Fibroblast of lung (primary cell): ENCODE measurements around the gene LRCH3. TPM values are rescaled to one million over a fixed set of nuclear protein-coding genes. Genes with fewer than 3 reads are reported as not detected.

Source experiments
- DNase-seq, 2 donors: peaks; one replicate each; pipeline versions ENCODE4 v3.0.0 to v3.0.0-alpha.2; 2010; ENCODE audit warnings: low read depth in 2 of 2
- H2AFZ ChIP-seq: 2 replicates; pipeline ENCODE4 v1.5.1; 2012; ENCODE audit warnings: low read length, control low read depth, inconsistent platforms
- H3K27ac ChIP-seq: 2 replicates; pipeline ENCODE4 v1.5.1; 2011; ENCODE audit warnings: low read length, control low read depth; ENCODE audit not compliant: insufficient read depth
- H3K27me3 ChIP-seq: 2 replicates; pipeline ENCODE4 v1.5.1; 2011; ENCODE audit warnings: mild to moderate bottlenecking, low read length; ENCODE audit not compliant: control insufficient read depth, insufficient read depth
- H3K36me3 ChIP-seq: 2 replicates; pipeline ENCODE4 v1.5.1; 2011; ENCODE audit warnings: low read length; ENCODE audit not compliant: control insufficient read depth, insufficient read depth
- H3K4me1 ChIP-seq: 2 replicates; pipeline ENCODE4 v1.5.1; 2011; ENCODE audit warnings: low read length; ENCODE audit not compliant: control insufficient read depth, insufficient read depth; ENCODE audit errors: extremely low read depth
- H3K4me2 ChIP-seq: 2 replicates; pipeline ENCODE4 v1.5.1; 2011; ENCODE audit warnings: low read length, control low read depth; ENCODE audit not compliant: insufficient read depth; ENCODE audit errors: extremely low read depth
- H3K4me3 ChIP-seq, 4 experiments: fragments of 200-600 bp in 1 of 4; sonication (generic) in 1 of 4; replicated peaks in 1 of 4; 2 replicates each; pipeline ENCODE4 v1.5.1; 2011 to 2016; ENCODE audit warnings: low read length in 4 of 4, low read depth in 3 of 4, mild to moderate bottlenecking in 3 of 4, control low read depth in 2 of 4, inconsistent platforms in 1 of 4, mixed read lengths in 1 of 4; ENCODE audit not compliant: insufficient read depth in 1 of 4; ENCODE audit errors: control extremely low read depth in 1 of 4
- H3K79me2 ChIP-seq: 2 replicates; pipeline ENCODE4 v1.5.1; 2012; ENCODE audit warnings: mild to moderate bottlenecking, low read length, inconsistent platforms; ENCODE audit not compliant: control insufficient read depth, insufficient read depth
- H3K9ac ChIP-seq: 2 replicates; pipeline ENCODE4 v1.5.1; 2011; ENCODE audit warnings: mild to moderate bottlenecking, low read length, control low read depth; ENCODE audit not compliant: insufficient read depth
- H3K9me3 ChIP-seq: 2 replicates; pipeline ENCODE4 v1.5.1; 2012; ENCODE audit warnings: low read depth, low read length; ENCODE audit not compliant: control insufficient read depth, insufficient read depth
- H4K20me1 ChIP-seq: 2 replicates; pipeline ENCODE4 v1.5.1; 2011; ENCODE audit warnings: low read length; ENCODE audit not compliant: control insufficient read depth, insufficient read depth; ENCODE audit errors: extremely low read depth
- EZH2 ChIP-seq: IDR thresholded peaks from 2 replicates; pipeline ENCODE4 v1.5.1; 2012; ENCODE audit warnings: low read length, control low read depth, mild to moderate bottlenecking; ENCODE audit errors: missing control alignments
- polyA plus RNA-seq, 2 donors: library from polyadenylated mRNA; depleted of rRNA in 1 of 2; stranded (reverse) in 1 of 2; unstranded in 1 of 2; fragments of >200 nt; gene quantifications; 2 replicates each; pipeline ENCODE4 v1.2.1, GENCODE V29; 2011 to 2012; ENCODE audit warnings: missing spikeins in 1 of 2
- total RNA-seq: library from RNA; depleted of rRNA; stranded (reverse); fragments of >200 nt; gene quantifications from 2 replicates; pipeline ENCODE4 v1.2.1, GENCODE V29; 2014
- TF ChIP-seq, protein P1 (sequence below), 2 donors: IDR thresholded peaks in 1 of 2; conservative IDR thresholded peaks in 1 of 2; 1 replicate in 1 of 2; 2 replicates in 1 of 2; pipeline ENCODE4 v1.5.1; 2011 to 2012; ENCODE audit warnings: low read length in 2 of 2, control low read depth in 1 of 2, inconsistent platforms in 1 of 2, low read depth in 1 of 2, mild to moderate bottlenecking in 1 of 2

Gene LRCH3
- total and polyA plus RNA-seq, 2 donors (not counting 1 experiment from before 2014, with no cell fraction given) = 42.9 to 87.2 TPM

DNA sequence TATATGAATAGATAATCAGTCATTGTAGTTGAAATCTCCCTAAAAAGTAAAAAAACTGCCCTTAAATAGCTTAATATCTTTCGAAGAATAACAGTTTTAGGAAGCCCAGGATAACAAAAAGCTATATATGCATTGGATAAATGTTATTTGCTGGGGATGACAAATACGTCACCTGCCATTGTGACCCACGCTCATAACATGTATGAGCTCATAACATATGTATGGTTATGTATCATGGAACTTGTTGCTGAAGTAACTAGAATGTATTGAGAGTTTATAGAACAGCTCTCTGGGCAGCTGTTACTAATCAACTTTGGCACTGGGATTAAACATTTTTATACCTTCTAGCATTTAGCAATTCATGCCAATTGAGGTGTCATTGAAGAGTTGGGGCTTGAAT, 1.7 kb upstream of the LRCH3 start:
- H3K9ac ChIP-seq = no peak overlapping the region
- TF ChIP-seq, protein P1, sequence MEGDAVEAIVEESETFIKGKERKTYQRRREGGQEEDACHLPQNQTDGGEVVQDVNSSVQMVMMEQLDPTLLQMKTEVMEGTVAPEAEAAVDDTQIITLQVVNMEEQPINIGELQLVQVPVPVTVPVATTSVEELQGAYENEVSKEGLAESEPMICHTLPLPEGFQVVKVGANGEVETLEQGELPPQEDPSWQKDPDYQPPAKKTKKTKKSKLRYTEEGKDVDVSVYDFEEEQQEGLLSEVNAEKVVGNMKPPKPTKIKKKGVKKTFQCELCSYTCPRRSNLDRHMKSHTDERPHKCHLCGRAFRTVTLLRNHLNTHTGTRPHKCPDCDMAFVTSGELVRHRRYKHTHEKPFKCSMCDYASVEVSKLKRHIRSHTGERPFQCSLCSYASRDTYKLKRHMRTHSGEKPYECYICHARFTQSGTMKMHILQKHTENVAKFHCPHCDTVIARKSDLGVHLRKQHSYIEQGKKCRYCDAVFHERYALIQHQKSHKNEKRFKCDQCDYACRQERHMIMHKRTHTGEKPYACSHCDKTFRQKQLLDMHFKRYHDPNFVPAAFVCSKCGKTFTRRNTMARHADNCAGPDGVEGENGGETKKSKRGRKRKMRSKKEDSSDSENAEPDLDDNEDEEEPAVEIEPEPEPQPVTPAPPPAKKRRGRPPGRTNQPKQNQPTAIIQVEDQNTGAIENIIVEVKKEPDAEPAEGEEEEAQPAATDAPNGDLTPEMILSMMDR (conservative IDR thresholded peaks at IDR 0.05 in 1 of 2, IDR thresholded peaks at IDR 0.05 in 1 of 2; ENCODE audit: low read depth in 1 of 2, low read length in 2 of 2) = no peak
- TF ChIP-seq EZH2 = no peak
- no peak overlapping the region for H3K4me2 ChIP-seq
- H3K79me2 ChIP-seq = peaks cover 28% of the 10 kb centered on the region
- no peaks in the 10 kb centered on the region for H3K4me1 ChIP-seq
- no peak overlapping the region for H3K4me3 ChIP-seq
- no peaks in the 10 kb centered on the region for H3K27me3 ChIP-seq
- H3K9me3 ChIP-seq = no peaks in the 10 kb centered on the region
- no peak overlapping the region for H3K27ac ChIP-seq
- H2AFZ ChIP-seq = no peak overlapping the region
- no peaks in the 10 kb centered on the region for H4K20me1 ChIP-seq
- H3K36me3 ChIP-seq = no peaks in the 10 kb centered on the region
- no peak for DNase-seq

DNA sequence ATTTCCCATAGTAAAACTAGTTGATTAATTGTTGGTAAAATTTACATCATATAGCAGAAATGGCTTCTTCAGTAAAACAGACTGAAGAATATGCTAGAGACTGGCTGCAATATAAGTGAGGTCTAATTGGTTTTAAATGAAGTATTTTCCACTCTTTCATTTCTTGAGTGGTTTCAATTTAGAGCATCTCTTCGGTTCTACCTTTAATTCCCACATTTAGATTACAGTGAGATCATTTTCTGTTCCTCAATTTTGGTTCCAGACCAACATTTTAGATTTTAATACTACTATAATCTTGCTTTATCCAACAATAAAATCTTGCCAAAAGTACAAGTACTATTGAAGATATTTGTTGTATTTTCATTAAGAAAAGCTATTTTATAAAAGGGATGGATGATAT, 1.0 kb upstream of the LRCH3 start:
- H3K27me3 ChIP-seq = no peaks in the 10 kb centered on the region
- DNase-seq = no peak
- TF ChIP-seq, protein P1 (conservative IDR thresholded peaks at IDR 0.05 in 1 of 2, IDR thresholded peaks at IDR 0.05 in 1 of 2; ENCODE audit: low read depth in 1 of 2, low read length in 2 of 2) = no peak
- no peak for TF ChIP-seq EZH2
- no peak overlapping the region for H2AFZ ChIP-seq
- no peak overlapping the region for H3K9ac ChIP-seq
- no peaks in the 10 kb centered on the region for H3K36me3 ChIP-seq
- peaks cover 33% of the 10 kb centered on the region for H3K79me2 ChIP-seq
- no peaks in the 10 kb centered on the region for H4K20me1 ChIP-seq
- no peaks in the 10 kb centered on the region for H3K4me1 ChIP-seq
- peak overlapping the region in 1 of 4 experiments; percentile 80 for H3K4me3 ChIP-seq
- no peak overlapping the region for H3K4me2 ChIP-seq
- H3K9me3 ChIP-seq = no peaks in the 10 kb centered on the region
- no peak overlapping the region for H3K27ac ChIP-seq

DNA sequence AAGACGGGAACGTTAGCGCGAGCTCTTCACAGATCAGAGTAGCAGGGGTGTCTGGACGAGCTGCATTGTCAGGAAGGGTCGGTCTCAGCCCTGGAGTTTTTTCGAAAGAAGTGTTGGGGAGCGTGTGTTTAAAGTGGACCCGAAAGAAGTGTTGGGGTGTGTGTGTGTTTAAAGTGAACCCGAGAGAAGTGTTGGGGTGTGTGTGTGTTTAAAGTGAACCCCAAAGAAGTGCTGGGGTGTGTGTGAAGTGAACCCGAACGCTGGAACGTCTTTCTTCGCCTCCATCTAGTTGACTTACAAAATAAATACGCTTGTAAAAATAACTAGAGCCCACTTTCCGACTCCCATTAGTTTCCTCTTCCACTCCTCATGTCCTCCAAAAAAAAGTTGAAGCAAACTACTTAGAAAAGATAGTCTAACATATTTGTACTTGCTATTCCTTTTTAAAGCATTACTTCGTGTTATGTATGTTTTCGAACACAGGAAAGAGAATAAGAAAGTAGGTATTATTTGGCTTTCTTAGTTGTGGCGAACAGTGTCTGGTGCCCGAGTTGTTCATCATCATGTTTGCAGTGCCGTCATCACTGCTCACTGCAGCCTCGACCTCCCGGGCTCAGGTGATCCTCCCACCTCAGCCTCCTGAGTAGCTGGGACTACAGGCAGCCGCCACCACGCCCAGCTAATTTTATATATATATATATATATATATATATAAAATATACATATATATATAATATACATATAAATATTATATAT, 1.0 kb downstream of the LRCH3 start:
- Histone ChIP-seq H3K79me2 (peaks cover 51% of the 10 kb centered on the region), H3K9me3 (no peaks in the 10 kb centered on the region), H2AFZ (no peak overlapping the region), H4K20me1 (no peaks in the 10 kb centered on the region), H3K27me3 (no peaks in the 10 kb centered on the region), H3K4me2 (peak overlapping the region; percentile 74), H3K4me3 (peak overlapping the region; percentile 59 to 89 (median 68)), H3K9ac (peak overlapping the region; percentile 98), H3K4me1 (peaks cover 2% of the 10 kb centered on the region), H3K36me3 (no peaks in the 10 kb centered on the region), H3K27ac (peak overlapping the region; percentile 82)
- TF ChIP-seq, protein P1 (conservative IDR thresholded peaks at IDR 0.05 in 1 of 2, IDR thresholded peaks at IDR 0.05 in 1 of 2; ENCODE audit: low read depth in 1 of 2, low read length in 2 of 2) = no peak
- no peak for TF ChIP-seq EZH2
- DNase-seq = peak; percentile 32 to 36
